ENCODE results near the gene AVPI1.
"Not testable (repeated sequence)": the region's sequence is repeated elsewhere in the genome, so short reads cannot be mapped to it uniquely, and the experiment has no call there.

The AVPI1 gene

DNA sequence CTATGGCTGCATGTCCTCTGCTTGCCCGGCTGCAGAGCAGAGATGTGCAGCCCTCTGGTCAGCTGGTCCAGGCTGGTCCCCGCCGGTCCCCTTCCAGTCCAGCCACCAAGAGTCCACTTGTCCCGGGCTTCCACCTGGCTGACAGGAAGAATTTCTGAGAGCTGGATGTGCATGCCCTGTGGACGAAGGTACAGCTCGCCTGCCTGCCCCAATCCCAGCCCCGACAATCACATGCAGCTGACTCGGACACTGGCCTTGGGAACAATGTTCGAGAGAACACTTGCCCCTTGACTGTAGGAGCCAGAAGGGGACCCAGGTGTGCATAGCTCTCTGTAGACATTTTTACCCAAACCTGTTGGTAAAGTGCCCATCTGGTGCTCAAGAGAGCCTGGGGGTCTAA, 11.8 kb downstream of the AVPI1 start:
- ATAC-seq: no peak
- H3K27ac Mint-ChIP-seq: no peak overlapping the region
- H3K27me3 Mint-ChIP-seq: no peaks in the 10 kb centered on the region
- H3K9me3 Mint-ChIP-seq: no peaks in the 10 kb centered on the region
- H3K4me3 Mint-ChIP-seq: no peak overlapping the region
- peaks cover 12% of the 10 kb centered on the region for H3K4me1 Mint-ChIP-seq
- H3K36me3 Mint-ChIP-seq: peaks cover 32% of the 10 kb centered on the region

GRCh38 chr10:97673736-97674525, 13.1 kb downstream of the AVPI1 start:
- peaks cover 32% of the 10 kb centered on the region for H3K36me3 Mint-ChIP-seq
- H3K27me3 Mint-ChIP-seq: no peaks in the 10 kb centered on the region
- no peak for ATAC-seq
- no peak overlapping the region for H3K4me3 Mint-ChIP-seq
- H3K9me3 Mint-ChIP-seq: no peaks in the 10 kb centered on the region
- H3K4me1 Mint-ChIP-seq: peaks cover 12% of the 10 kb centered on the region
- peak overlapping the region; percentile 30 for H3K27ac Mint-ChIP-seq

DNA sequence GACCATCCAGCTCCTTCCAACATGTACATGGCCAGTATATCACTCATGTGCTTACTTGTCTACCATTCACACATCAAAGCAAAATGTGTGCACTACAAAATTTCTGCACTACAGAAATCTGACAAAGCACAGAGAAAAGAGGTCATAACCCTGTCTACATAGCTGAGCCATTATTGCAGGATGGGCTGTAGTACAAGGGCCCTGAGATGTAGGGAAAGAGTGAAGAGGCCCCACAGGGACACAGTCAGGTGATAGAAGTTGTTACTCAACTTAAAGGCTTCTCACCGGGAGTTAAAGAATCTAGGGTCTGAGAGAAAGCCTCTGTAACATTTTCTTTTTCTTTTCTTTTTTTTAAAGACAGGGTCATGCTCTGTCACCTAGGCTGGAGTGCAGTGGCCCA, 17.5 kb downstream of the AVPI1 start:
- H3K36me3 Mint-ChIP-seq: peaks cover 45% of the 10 kb centered on the region
- no peaks in the 10 kb centered on the region for H3K27me3 Mint-ChIP-seq
- H3K4me3 Mint-ChIP-seq: no peak overlapping the region
- H3K4me1 Mint-ChIP-seq: peaks cover 5% of the 10 kb centered on the region
- no peaks in the 10 kb centered on the region for H3K9me3 Mint-ChIP-seq
- no peak for ATAC-seq
- H3K27ac Mint-ChIP-seq: no peak overlapping the region

- Mint-ChIP-seq H3K27ac (no peak overlapping the region), H3K4me3 (no peak overlapping the region), H3K9me3 (no peaks in the 10 kb centered on the region), H3K27me3 (no peaks in the 10 kb centered on the region), H3K4me1 (peaks cover 5% of the 10 kb centered on the region), H3K36me3 (peaks cover 49% of the 10 kb centered on the region)
- no peak for ATAC-seq
Observed at GRCh38 chr10:97667463-97667862, 19.6 kb downstream of the AVPI1 start.

DNA sequence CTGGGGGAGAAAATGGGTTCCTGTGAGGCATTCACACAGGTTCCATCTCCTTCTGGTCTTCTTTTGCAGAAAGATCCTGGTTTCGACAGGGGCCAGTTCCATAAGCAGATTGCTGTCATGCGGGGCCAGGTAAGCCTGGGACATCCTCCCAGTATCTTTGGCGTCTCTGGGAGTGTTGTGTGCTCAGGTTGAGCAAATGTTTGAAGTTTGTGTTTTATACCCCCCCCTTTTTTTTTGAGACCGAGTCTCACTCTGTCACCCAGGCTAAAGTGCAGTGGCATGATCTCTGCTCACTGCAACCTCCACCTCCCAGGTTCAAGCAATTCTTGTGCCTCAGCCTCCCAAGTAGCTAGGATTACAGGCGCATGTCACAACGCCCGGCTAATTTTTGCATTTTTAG, 20.0 kb downstream of the AVPI1 start:
- Mint-ChIP-seq H3K27me3 (no peaks in the 10 kb centered on the region), H3K4me3 (no peak overlapping the region), H3K4me1 (peaks cover 5% of the 10 kb centered on the region), H3K27ac (no peak overlapping the region), H3K9me3 (no peaks in the 10 kb centered on the region), H3K36me3 (peaks cover 53% of the 10 kb centered on the region)
- ATAC-seq: no peak

- peaks cover 50% of the 10 kb centered on the region for H3K36me3 Mint-ChIP-seq
- peaks cover 5% of the 10 kb centered on the region for H3K4me1 Mint-ChIP-seq
- no peak overlapping the region for H3K27ac Mint-ChIP-seq
- no peaks in the 10 kb centered on the region for H3K9me3 Mint-ChIP-seq
- H3K27me3 Mint-ChIP-seq: no peaks in the 10 kb centered on the region
- no peak overlapping the region for H3K4me3 Mint-ChIP-seq
- ATAC-seq: no peak
Observed at GRCh38 chr10:97664282-97664850, 22.7 kb downstream of the AVPI1 start.

GRCh38 chr10:97659589-97659988, 27.5 kb downstream of the AVPI1 start:
- Mint-ChIP-seq H3K4me1 (no peaks in the 10 kb centered on the region), H3K4me3 (no peak overlapping the region), H3K27me3 (no peaks in the 10 kb centered on the region), H3K36me3 (peaks cover 57% of the 10 kb centered on the region), H3K9me3 (no peaks in the 10 kb centered on the region), H3K27ac (no peak overlapping the region)
- no peak for ATAC-seq

DNA sequence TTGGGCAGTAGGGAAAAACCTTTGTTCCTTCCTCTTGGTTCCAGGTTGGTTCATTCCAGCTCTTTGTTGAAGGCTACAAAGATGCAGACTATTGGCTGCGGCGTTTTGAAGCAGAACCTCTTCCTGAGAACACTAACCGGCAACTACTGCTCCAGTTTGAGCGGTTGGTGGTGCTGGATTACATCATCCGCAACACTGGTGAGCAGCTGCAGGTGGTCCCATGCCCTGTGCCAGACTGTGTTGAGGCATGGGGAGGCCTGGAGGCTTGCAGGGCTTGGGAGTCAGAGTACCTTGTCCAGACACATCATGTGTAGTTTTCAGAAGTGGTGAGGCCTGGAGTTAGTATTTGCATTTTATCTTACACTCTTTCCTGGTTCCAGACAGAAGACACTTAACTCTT, 30.3 kb downstream of the AVPI1 start:
- H3K9me3 Mint-ChIP-seq: no peaks in the 10 kb centered on the region
- H3K27me3 Mint-ChIP-seq: no peaks in the 10 kb centered on the region
- peaks cover 51% of the 10 kb centered on the region for H3K36me3 Mint-ChIP-seq
- no peaks in the 10 kb centered on the region for H3K4me1 Mint-ChIP-seq
- H3K27ac Mint-ChIP-seq: no peak overlapping the region
- H3K4me3 Mint-ChIP-seq: no peak overlapping the region
- no peak for ATAC-seq

DNA sequence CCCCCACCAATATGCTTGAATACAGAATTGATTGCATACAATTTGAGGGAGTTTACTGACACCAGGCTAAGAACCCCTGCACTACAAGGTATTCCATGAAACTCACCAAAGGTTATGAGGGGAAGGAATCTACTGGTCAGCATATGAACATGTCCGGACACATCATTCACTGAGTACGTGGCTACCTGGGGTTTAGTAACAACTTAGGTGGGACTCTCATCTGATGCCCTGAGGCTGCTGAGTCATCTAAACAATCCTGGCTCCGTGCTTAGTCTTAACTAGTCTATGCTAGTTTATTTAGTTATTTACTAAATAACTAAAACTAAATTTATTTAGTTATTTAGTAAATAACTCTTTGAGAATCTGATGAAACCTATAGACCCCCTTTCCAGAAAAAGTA, 35.3 kb downstream of the AVPI1 start:
- H3K36me3 Mint-ChIP-seq: peaks cover 20% of the 10 kb centered on the region
- no peak for ATAC-seq
- no peaks in the 10 kb centered on the region for H3K9me3 Mint-ChIP-seq
- no peaks in the 10 kb centered on the region for H3K27me3 Mint-ChIP-seq
- H3K27ac Mint-ChIP-seq: no peak overlapping the region
- H3K4me1 Mint-ChIP-seq: peaks cover 20% of the 10 kb centered on the region
- H3K4me3 Mint-ChIP-seq: no peak overlapping the region

- Mint-ChIP-seq H3K4me1 (peaks cover 20% of the 10 kb centered on the region), H3K27me3 (no peaks in the 10 kb centered on the region), H3K36me3 (peaks cover 18% of the 10 kb centered on the region), H3K9me3 (no peaks in the 10 kb centered on the region), H3K4me3 (no peak overlapping the region), H3K27ac (peak overlapping the region; percentile 94)
- no peak for ATAC-seq
Observed at GRCh38 chr10:97650726-97651125, 36.3 kb downstream of the AVPI1 start.

GRCh38 chr10:97649405-97649750, 37.7 kb downstream of the AVPI1 start:
- H3K27me3 Mint-ChIP-seq, H3K9me3 Mint-ChIP-seq, H3K4me3 Mint-ChIP-seq, ATAC-seq: not testable (repeated sequence)
- Mint-ChIP-seq H3K4me1 (peaks cover 20% of the 10 kb centered on the region), H3K36me3 (peaks cover 27% of the 10 kb centered on the region), H3K27ac (peak overlapping the region; percentile 94)

GRCh38 chr10:97648562-97649404, 38.3 kb downstream of the AVPI1 start:
- H3K4me3 Mint-ChIP-seq: peak overlapping the region; percentile 61
- peak; percentile 99 for ATAC-seq

DNA sequence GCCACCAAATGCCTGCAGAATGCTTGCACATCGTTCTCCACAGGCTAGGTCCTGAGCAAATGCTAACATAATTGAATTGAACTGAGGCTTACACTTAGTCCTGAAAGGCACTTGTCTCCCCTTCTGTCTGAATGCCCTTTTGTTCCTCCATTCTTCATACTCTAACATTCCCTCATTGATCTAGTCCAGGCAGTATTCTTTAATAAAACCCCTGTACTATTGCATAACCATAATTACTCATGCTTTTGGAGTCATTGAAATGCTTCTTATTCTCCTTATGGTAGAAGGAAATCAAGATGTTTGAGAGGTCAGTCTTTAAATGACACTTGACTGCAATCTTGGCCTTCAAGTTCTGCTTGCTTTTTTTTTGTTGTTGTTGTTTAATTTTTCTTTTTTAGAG, 39.5 kb downstream of the AVPI1 start:
- no peak for ATAC-seq
- peak overlapping the region; percentile 94 for H3K27ac Mint-ChIP-seq
- H3K9me3 Mint-ChIP-seq: no peaks in the 10 kb centered on the region
- no peak overlapping the region for H3K4me3 Mint-ChIP-seq
- H3K4me1 Mint-ChIP-seq: peaks cover 32% of the 10 kb centered on the region
- no peaks in the 10 kb centered on the region for H3K27me3 Mint-ChIP-seq
- H3K36me3 Mint-ChIP-seq: peaks cover 20% of the 10 kb centered on the region

More at GRCh38 chr10:97648562-97649404, 38.3 kb downstream of the AVPI1 start:
- Mint-ChIP-seq H3K27ac (peak overlapping the region; percentile 94), H3K27me3 (no peaks in the 10 kb centered on the region), H3K36me3 (peaks cover 23% of the 10 kb centered on the region), H3K9me3 (no peaks in the 10 kb centered on the region), H3K4me1 (peaks cover 20% of the 10 kb centered on the region)

DNA sequence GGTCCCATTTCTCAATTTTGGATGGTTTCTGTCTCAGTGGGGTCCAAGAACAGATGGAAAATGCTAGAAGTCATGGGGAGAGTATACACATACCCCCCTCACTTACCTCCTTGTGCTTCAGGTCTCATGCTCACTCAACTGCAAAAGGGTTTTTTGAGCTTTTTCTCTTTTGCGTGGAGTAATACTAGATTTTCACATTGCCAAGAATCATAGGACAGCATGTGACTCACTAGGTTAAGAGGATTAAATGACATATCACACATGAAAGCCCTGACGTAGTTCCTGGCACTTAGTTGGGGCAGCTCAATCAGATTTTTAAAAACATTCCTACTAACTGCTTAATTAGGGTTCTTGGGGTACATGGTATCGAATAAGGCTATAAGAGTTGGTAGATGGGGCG, 42.1 kb downstream of the AVPI1 start:
- no peaks in the 10 kb centered on the region for H3K27me3 Mint-ChIP-seq
- H3K4me3 Mint-ChIP-seq: no peak overlapping the region

DNA sequence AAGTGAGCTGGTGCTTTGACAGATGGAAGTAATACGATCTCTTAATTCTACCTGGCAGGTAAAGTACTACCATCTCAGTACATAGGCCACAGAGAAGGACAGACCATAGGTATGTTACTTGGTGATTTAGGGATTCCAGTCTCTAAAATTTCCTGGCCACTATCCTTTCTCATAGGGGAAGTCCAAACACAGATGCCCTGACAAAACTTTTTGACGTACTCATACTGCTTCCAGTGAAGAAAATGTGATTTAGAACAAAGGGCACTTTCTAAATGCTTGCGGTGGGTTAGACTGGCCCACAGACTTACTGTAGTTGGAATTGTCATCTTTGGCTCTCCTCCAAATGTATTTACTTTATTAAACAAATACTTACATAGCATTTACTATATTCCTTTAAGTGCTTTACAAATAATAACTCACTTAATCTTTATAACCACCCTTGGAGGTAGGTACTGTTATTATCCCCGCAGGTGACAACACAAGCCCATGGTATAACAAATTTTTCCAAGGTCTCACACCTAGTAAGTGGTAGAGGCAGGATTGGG, 43.5 kb downstream of the AVPI1 start:
- peak overlapping the region; percentile 60 for H3K4me3 Mint-ChIP-seq
- peak overlapping the region; percentile 40 for H3K27ac Mint-ChIP-seq
- no peak for ATAC-seq
- peaks cover 21% of the 10 kb centered on the region for H3K36me3 Mint-ChIP-seq
- H3K4me1 Mint-ChIP-seq: peaks cover 39% of the 10 kb centered on the region
- H3K9me3 Mint-ChIP-seq: no peaks in the 10 kb centered on the region
- no peaks in the 10 kb centered on the region for H3K27me3 Mint-ChIP-seq

More for the DNA sequence above, 42.1 kb downstream of the AVPI1 start:
- ATAC-seq: no peak
- Mint-ChIP-seq H3K36me3 (peaks cover 21% of the 10 kb centered on the region), H3K9me3 (no peaks in the 10 kb centered on the region), H3K27ac (peak overlapping the region; percentile 16), H3K4me1 (peaks cover 47% of the 10 kb centered on the region)

Data from stimulated activated memory B cell treated with anti-CD40 and anti-IgM and Interleukin-4, amounts not matched to agents 10 μg/mL and 1 μg/mL and 100 μg/mL, for 72 hours (primary cell).